ENCODE results near the gene APBA1. TPM values are rescaled to one million over a fixed set of nuclear protein-coding genes. Genes with fewer than 3 reads are reported as not detected.
A peak's percentile ranks its signal among the peaks of the same experiment; 100 is the strongest.

Gene APBA1
- total RNA-seq, 1 donor from 2014 or later: 3.4 TPM

- Histone ChIP-seq H2AFZ (replicated peaks) (no peak overlapping the region), H3K4me1 (peaks cover 18% of the 10 kb centered on the region), H3K36me3 (no peaks in the 10 kb centered on the region), H4K20me1 (ENCODE audit: low read depth) (no peaks in the 10 kb centered on the region), H3K79me2 (ENCODE audit: low read depth) (no peaks in the 10 kb centered on the region), H3F3A (ENCODE audit: low read depth) (no peaks in the 10 kb centered on the region), H3K27ac (no peak overlapping the region), H3K27me3 (no peaks in the 10 kb centered on the region), H3K9ac (no peak overlapping the region), H3K9me3 (ENCODE audit: low read depth) (no peaks in the 10 kb centered on the region), H3K4me2 (no peak overlapping the region), H3K4me3 (no peak overlapping the region)
- H3K9me3 Mint-ChIP-seq: no peaks in the 10 kb centered on the region
- DNase-seq (ENCODE audit: low spot score): no peak
- no peak overlapping the region for H3K27ac Mint-ChIP-seq
- H3K27me3 Mint-ChIP-seq (ENCODE audit: insufficient read depth, low read depth): peaks cover 3% of the 10 kb centered on the region
- H3K36me3 Mint-ChIP-seq: no peaks in the 10 kb centered on the region
- H3K4me3 Mint-ChIP-seq: no peak overlapping the region
- TF ChIP-seq, protein P1, sequence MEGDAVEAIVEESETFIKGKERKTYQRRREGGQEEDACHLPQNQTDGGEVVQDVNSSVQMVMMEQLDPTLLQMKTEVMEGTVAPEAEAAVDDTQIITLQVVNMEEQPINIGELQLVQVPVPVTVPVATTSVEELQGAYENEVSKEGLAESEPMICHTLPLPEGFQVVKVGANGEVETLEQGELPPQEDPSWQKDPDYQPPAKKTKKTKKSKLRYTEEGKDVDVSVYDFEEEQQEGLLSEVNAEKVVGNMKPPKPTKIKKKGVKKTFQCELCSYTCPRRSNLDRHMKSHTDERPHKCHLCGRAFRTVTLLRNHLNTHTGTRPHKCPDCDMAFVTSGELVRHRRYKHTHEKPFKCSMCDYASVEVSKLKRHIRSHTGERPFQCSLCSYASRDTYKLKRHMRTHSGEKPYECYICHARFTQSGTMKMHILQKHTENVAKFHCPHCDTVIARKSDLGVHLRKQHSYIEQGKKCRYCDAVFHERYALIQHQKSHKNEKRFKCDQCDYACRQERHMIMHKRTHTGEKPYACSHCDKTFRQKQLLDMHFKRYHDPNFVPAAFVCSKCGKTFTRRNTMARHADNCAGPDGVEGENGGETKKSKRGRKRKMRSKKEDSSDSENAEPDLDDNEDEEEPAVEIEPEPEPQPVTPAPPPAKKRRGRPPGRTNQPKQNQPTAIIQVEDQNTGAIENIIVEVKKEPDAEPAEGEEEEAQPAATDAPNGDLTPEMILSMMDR (IDR thresholded peaks at IDR 0.05): no peak
- TF ChIP-seq EZH2 (IDR thresholded peaks at IDR 0.05) (no peak), EZH2phosphoT487 (IDR thresholded peaks at IDR 0.05) (no peak)
- peaks cover 18% of the 10 kb centered on the region for H3K4me1 Mint-ChIP-seq
Measured at GRCh38 chr9:69469136-69469535, 203.0 kb downstream of the APBA1 start.

DNA sequence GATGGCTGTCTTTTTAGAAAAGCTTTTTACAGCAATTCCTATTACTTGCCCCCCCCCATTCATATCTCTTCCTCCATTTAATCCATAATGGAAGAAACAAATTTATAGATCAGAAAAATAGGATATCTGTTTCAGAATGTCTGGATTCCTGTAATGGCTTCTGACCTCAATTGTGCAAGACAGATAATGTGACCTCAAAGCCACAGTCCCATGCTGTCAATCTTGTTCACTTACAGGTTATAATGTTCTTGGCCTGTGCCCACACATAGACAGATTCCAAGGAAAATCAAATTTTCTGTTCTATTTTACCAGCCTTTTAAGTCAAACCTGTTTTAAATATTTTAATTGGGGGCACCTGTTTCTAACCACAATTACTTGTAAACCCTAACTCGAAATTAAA is 203.8 kb downstream of the APBA1 start:
- H3F3A ChIP-seq (ENCODE audit: low read depth): no peaks in the 10 kb centered on the region
- peaks cover 24% of the 10 kb centered on the region for H3K4me1 ChIP-seq
- peaks cover 26% of the 10 kb centered on the region for H3K4me1 Mint-ChIP-seq
- H2AFZ ChIP-seq (replicated peaks): no peak overlapping the region
- no peaks in the 10 kb centered on the region for H3K79me2 ChIP-seq (ENCODE audit: low read depth)
- no peak overlapping the region for H3K27ac ChIP-seq
- no peaks in the 10 kb centered on the region for H4K20me1 ChIP-seq (ENCODE audit: low read depth)
- H3K27me3 ChIP-seq: no peaks in the 10 kb centered on the region
- peaks cover 3% of the 10 kb centered on the region for H3K27me3 Mint-ChIP-seq (ENCODE audit: insufficient read depth, low read depth)
- no peak overlapping the region for H3K27ac Mint-ChIP-seq
- no peak overlapping the region for H3K4me3 Mint-ChIP-seq
- no peak overlapping the region for H3K9ac ChIP-seq
- H3K9me3 Mint-ChIP-seq: no peaks in the 10 kb centered on the region
- H3K9me3 ChIP-seq (ENCODE audit: low read depth): no peaks in the 10 kb centered on the region
- no peaks in the 10 kb centered on the region for H3K36me3 Mint-ChIP-seq
- no peak overlapping the region for H3K4me3 ChIP-seq
- no peaks in the 10 kb centered on the region for H3K36me3 ChIP-seq
- H3K4me2 ChIP-seq: no peak overlapping the region
- TF ChIP-seq EZH2 (IDR thresholded peaks at IDR 0.05) (no peak), EZH2phosphoT487 (IDR thresholded peaks at IDR 0.05) (no peak)
- TF ChIP-seq, protein P1 (IDR thresholded peaks at IDR 0.05): no peak
- no peak for DNase-seq (ENCODE audit: low spot score)

DNA sequence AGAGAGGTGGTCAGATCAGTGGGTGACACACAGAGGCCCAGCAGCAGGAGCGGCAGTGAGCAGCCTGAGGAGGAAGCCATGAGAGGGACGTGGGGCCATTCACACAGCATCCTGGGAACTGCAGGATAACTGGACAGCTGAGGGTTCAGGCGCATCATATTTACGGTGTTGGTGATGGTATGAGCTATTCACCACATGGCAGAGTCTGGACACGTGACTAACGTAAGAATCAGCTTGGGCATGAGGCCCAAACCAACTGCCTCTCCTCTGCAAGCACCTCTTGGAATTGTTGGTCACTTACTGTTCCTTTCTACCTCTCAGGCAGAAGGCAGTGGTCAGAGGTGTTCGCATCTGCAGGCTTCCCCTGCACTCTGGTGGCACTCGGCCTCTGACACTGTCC is 206.0 kb downstream of the APBA1 start:
- Mint-ChIP-seq H3K27me3 (ENCODE audit: insufficient read depth, low read depth) (peaks cover 2% of the 10 kb centered on the region), H3K27ac (peak overlapping the region; percentile 10), H3K9me3 (no peaks in the 10 kb centered on the region), H3K4me3 (no peak overlapping the region), H3K36me3 (no peaks in the 10 kb centered on the region), H3K4me1 (peaks cover 12% of the 10 kb centered on the region)
- Histone ChIP-seq H3F3A (ENCODE audit: low read depth) (no peaks in the 10 kb centered on the region), H3K9ac (no peak overlapping the region), H3K9me3 (ENCODE audit: low read depth) (no peaks in the 10 kb centered on the region), H3K27ac (no peak overlapping the region), H3K4me2 (no peak overlapping the region), H3K79me2 (ENCODE audit: low read depth) (no peaks in the 10 kb centered on the region), H2AFZ (replicated peaks) (no peak overlapping the region), H3K27me3 (no peaks in the 10 kb centered on the region), H3K4me3 (no peak overlapping the region), H3K36me3 (no peaks in the 10 kb centered on the region), H4K20me1 (ENCODE audit: low read depth) (no peaks in the 10 kb centered on the region), H3K4me1 (peaks cover 15% of the 10 kb centered on the region)
- no peak for DNase-seq (ENCODE audit: low spot score)
- no peak for TF ChIP-seq EZH2phosphoT487 (IDR thresholded peaks at IDR 0.05)
- no peak for TF ChIP-seq EZH2 (IDR thresholded peaks at IDR 0.05)
- TF ChIP-seq, protein P1 (IDR thresholded peaks at IDR 0.05): no peak

Data from neural progenitor cell (in vitro differentiated cells).